ENCODE results near the gene DCST1.
A peak's percentile ranks its signal among the peaks of the same experiment; 100 is the strongest.

Gene DCST1

DNA sequence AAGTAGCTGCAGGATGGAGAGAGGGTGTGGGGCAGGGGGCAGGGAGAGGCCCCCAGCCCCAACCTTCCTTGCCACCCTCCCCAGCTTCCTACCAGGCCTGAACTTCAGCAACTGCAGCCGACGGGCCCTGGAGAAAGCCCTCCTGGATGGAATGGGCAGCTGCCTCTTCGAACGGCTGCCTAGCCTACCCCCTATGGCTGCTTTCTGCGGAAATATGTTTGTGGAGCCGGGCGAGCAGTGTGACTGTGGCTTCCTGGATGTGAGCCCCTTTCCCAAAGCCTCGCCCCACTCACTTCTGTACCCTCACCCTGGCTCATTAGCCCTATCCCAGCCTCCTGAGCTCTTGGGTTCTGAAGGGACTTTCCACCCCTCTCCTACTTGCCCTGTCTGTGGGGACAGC lies 23.5 kb downstream of the DCST1 start:
- TF ChIP-seq, protein P1, sequence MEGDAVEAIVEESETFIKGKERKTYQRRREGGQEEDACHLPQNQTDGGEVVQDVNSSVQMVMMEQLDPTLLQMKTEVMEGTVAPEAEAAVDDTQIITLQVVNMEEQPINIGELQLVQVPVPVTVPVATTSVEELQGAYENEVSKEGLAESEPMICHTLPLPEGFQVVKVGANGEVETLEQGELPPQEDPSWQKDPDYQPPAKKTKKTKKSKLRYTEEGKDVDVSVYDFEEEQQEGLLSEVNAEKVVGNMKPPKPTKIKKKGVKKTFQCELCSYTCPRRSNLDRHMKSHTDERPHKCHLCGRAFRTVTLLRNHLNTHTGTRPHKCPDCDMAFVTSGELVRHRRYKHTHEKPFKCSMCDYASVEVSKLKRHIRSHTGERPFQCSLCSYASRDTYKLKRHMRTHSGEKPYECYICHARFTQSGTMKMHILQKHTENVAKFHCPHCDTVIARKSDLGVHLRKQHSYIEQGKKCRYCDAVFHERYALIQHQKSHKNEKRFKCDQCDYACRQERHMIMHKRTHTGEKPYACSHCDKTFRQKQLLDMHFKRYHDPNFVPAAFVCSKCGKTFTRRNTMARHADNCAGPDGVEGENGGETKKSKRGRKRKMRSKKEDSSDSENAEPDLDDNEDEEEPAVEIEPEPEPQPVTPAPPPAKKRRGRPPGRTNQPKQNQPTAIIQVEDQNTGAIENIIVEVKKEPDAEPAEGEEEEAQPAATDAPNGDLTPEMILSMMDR (IDR thresholded peaks at IDR 0.05; ENCODE audit: borderline replicate concordance, insufficient read depth, low read depth, low read length) = no peak
- no peak overlapping the region for H3K4me3 ChIP-seq (ENCODE audit: low read depth, low read length)

DNA sequence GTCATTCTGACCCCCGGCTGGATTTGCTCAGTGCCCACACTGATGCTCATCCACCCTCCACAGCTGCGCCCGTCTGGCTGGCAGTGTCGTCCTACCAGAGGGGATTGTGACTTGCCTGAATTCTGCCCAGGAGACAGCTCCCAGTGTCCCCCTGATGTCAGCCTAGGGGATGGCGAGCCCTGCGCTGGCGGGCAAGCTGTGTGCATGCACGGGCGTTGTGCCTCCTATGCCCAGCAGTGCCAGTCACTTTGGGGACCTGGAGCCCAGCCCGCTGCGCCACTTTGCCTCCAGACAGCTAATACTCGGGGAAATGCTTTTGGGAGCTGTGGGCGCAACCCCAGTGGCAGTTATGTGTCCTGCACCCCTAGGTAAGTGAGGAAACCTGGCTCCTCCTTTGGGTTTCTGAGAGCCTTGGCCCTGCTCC lies 24.2 kb downstream of the DCST1 start:
- TF ChIP-seq, protein P1 (IDR thresholded peaks at IDR 0.05; ENCODE audit: borderline replicate concordance, insufficient read depth, low read depth, low read length) = peak; percentile 22; the same call in 1 of the 2 replicates
- H3K4me3 ChIP-seq (ENCODE audit: low read depth, low read length) = no peak overlapping the region

DNA sequence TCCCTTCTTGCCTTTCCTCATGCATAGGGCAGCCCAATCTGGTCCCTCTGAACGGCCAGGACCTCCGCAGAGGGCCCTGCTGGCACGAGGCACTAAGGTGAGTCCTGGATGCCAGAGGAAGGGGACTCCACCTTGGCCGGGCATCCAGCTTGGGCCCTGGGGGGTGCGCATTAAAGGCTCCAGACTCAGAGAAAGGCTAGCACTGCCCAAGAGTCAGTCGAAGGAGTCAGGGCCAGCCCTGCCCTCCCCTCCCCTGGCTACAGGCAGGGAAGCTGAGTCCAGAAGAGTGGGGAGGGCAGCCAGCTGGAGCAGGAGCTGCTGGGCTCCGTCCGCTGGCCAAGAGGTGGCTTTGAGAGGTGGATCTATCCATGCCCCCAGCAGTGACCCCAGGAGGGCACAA lies 27.1 kb downstream of the DCST1 start:
- H3K4me3 ChIP-seq (ENCODE audit: low read depth, low read length) = no peak overlapping the region
- TF ChIP-seq, protein P1 (IDR thresholded peaks at IDR 0.05; ENCODE audit: borderline replicate concordance, insufficient read depth, low read depth, low read length) = no peak

DNA sequence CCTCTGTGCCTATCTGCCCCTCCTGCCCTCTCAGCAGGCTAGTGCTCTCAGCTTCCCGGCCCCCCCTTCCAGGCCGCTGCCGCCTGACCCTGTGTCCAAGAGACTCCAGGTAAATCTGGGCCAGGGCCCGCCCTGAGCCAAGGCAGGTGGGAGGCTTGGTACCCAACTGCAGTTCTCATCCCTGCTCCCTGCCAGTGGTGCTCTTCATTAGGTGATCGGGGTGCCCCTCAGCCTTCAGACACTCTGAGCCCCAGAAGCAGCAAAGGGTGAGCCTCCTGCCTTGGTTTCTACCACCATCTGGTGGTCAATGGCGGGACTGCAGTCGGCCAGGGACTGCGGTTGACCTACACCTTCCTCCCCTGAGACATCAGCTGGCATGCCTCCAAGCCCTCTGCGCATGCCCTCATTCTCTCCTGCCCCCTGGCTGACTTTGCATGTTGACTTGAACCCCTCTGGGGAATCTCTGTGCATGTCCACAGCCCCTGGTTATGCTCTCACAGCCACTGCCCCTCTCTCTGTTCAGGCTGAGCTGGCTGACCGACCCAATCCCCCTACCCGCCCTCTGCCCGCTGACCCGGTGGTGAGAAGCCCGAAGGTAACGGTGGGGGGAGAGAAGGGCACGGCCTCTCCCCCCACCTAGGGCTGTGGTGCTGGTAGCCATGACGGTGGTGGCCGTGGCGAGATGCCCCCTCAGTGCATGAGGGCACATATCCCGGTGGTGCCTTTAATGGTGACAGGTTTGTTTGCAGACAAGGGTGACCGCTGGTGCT lies 27.9 kb downstream of the DCST1 start:
- TF ChIP-seq, protein P1 (IDR thresholded peaks at IDR 0.05; ENCODE audit: borderline replicate concordance, insufficient read depth, low read depth, low read length) = peak; percentile 99
- H3K4me3 ChIP-seq (ENCODE audit: low read depth, low read length) = no peak overlapping the region

DNA sequence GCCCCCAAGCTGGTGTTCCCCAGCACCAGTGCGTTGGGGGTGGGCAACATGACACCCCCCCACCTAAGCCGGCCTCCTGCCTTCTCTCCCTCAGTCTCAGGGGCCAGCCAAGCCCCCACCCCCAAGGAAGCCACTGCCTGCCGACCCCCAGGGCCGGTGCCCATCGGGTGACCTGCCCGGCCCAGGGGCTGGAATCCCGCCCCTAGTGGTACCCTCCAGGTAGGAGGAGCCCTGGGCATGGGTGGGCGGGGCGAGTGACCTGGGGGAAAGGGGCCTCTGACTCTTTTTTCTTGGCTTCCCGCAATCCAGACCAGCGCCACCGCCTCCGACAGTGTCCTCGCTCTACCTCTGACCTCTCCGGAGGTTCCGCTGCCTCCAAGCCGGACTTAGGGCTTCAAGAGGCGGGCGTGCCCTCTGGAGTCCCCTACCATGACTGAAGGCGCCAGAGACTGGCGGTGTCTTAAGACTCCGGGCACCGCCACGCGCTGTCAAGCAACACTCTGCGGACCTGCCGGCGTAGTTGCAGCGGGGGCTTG lies 28.6 kb downstream of the DCST1 start:
- H3K4me3 ChIP-seq (ENCODE audit: low read depth, low read length) = no peak overlapping the region
- TF ChIP-seq, protein P1 (IDR thresholded peaks at IDR 0.05; ENCODE audit: borderline replicate concordance, insufficient read depth, low read depth, low read length) = no peak

DNA sequence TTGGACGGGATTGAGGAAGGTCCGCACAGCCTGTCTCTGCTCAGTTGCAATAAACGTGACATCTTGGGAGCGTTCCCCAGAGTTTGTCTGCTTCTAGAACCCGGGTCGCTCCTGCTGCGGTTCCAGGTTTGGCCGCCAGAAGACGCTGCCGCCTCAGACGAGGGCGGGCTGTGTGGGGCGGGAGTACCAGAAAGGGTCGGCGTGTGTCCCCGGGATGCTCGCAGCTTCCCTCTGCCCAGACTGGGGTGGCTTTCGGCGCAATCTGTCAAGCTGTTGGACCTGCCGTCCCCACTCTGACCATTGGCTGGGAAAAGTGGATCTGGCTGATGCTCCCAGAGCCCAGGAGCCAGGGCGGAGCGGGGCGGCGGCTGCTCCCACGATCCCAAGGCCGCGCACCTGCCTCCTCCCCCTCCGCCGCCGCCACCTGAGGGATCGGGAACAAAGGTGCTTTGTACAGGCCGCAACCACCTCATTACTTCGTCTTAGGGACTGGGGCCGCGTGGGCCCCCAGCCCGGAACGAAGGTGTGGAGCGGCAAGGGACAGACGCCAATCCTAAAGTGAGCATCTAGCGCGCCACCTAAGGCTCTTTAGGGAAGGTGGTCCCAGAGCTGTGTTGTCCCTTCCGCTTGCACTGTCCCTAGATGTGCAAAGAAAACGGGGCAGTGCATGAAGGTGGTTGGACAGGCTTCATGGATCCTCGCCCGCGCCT lies 29.2 kb downstream of the DCST1 start:
- TF ChIP-seq, protein P1 (IDR thresholded peaks at IDR 0.05; ENCODE audit: borderline replicate concordance, insufficient read depth, low read depth, low read length) = peak; percentile 99
- H3K4me3 ChIP-seq (ENCODE audit: low read depth, low read length) = peak overlapping the region; percentile 89
